COLO668 (cell line): Measurements from ENCODE around the gene RPS19BP1.
A peak's percentile ranks its signal among the peaks of the same experiment; 100 is the strongest.

Experiments used
- DNase-seq: peaks from one replicate; lab custom pipeline; 2025; ENCODE audit not compliant: unreplicated experiment; lab: John Stamatoyannopoulos, UW

The RPS19BP1 gene, protein sequence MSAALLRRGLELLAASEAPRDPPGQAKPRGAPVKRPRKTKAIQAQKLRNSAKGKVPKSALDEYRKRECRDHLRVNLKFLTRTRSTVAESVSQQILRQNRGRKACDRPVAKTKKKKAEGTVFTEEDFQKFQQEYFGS

GRCh38 chr22:39532215-39533073 is at the start of gene RPS19BP1:
Gene RPS19BP1, minus strand, starts transcription at chr22:39532748. Its CDS starts 10 bp downstream, at chr22:39532738.
- DNase-seq = peak; percentile 99

DNA sequence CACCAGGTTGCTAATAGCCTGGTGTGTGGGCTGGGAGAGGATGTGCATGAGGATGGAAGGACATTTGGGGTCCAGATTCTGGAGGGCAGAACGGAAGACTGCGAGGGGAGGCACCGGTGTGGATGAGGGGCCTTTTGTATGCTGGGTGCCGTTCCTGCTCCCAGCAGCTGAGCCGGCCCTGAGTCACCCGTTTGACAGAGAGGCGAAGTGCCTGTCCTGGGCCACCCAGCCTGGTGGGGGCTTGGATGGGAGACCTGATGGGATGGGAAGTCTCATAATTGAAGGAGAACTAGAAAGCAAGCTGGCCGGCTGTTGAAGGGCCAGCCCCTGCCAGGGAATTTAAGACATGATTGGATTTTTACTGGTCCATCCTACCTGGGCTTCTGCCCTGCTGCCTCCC is 48.8 kb upstream of the RPS19BP1 start:
- DNase-seq = no peak

DNA sequence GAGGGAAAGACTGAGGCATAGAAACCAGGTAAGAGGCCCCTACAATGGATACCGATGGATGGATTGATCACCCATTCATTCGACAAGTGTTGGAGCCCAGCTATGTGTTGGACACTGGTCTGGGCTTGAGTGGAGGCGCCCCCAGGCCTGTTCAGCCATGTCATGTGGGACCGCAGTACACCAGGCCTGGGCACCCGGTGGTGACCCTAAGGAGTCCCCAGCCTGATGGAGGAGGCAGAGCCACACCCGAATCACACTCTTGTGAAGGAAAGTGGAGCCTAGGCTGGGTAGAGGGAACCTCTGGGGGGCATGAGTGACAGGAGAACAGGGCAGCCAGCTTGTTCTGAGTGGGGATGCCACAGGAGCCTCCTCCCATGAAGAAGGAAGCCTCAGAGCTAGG is 48.2 kb upstream of the RPS19BP1 start:
- no peak for DNase-seq

DNA sequence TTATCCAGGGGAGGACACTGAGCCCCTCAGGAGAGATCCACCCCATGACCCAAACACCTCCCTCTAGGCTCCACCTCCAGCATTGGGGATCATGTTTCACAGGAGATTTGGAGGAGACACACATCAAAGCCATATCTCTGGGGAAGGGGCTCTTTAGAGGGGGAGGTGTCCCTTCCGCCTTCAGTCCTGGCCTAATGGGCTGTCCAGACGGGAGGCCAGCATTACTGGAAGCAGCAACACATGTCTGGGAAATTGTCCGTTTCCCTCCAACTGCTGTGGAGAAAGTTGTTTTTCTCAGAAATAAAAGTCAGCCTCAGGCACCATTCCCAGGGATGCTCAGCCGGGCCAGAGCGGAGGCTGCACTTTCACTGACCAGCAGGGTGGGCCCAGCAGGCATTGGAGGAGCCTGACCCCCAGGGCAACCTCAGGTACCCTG is 47.5 kb upstream of the RPS19BP1 start:
- DNase-seq = no peak

DNA sequence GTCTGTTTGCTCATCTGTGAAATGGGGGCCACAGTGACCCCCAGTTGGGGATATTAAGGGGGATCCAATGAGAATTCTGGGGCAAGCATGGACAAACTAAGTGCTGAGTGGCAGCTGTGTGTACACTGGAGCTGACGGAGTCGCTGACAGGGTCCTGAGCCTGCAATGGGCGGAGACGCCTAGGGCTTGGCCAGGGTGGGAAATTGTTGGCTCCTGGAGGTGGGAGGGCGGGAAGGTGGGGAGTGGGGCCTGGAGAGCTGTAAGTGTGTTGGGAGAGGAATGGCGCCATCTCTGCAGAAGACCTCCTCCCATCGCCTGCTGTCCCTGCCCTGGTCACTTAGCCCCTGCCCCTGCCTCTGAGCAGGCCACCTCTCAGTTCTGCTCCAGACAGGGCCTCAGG is 45.4 kb upstream of the RPS19BP1 start:
- DNase-seq = no peak

- DNase-seq = no peak
These were observed 44.8 kb upstream of the RPS19BP1 start for GRCh38 chr22:39577366-39577765.

GRCh38 chr22:39576027-39576426 is 43.5 kb upstream of the RPS19BP1 start:
- DNase-seq = no peak

GRCh38 chr22:39575552-39575825 is 42.9 kb upstream of the RPS19BP1 start:
- DNase-seq = no peak

DNA sequence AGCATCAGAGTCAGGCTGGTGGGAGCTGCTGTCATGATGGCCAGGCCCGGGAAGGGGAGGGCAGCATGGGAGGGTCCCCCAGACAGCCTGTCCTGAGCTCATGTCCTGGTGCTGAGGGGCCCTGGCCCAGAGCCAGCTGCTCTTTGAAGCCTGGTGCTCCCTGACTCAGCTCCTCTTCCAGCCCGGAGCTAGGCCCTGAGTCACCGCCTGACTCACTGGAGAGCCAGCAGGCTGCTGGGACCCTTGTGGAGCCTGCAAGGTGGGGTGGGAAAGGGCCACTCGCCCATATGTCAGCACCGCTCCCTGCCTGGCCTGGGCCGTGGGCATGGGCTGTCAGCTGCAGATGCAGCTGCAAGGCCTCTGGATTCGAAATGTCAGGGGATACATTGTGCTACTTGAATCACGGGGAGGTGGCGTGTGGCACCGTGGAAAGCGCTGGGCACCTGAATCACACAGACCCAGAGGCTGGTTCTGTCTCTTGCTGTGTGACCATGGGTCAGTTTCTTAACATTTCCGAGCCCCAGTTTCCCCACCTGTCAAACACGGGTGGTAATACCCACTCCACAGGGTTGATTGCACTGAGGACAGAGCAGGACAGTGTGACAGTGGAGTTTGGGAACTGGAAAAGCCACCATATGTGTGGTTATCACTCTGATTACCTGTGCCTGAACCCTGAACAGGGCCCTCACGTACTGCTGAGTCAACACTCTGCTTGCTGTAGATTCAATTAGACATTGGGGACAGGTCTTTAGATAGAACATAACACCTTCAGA is 42.4 kb upstream of the RPS19BP1 start:
- DNase-seq = peak; percentile 22

DNA sequence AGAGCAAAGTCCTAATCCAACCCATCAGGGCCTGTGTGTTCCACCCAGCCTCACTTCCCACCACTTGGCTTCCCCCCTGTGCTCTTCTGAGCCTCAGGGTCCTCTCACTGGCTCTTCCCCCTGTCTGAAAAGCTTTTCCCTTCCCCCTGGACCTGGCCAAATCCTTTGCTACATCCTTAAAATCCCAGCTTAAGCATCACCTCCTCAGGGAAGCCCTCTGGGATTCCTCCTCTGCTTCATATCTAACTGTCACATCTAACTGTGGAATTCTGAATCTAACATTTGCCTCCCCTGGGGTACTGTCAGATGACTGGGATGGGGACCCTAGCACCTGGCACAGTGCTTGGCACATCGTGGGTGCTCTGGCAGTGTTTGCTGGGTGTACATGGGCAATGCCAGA is 39.0 kb upstream of the RPS19BP1 start:
- no peak for DNase-seq

- no peak for DNase-seq
These were observed 38.1 kb upstream of the RPS19BP1 start, which contains the start of gene CACNA1I for GRCh38 chr22:39570665-39571064. Gene CACNA1I, plus strand, starts transcription at chr22:39570753. Its CDS starts 0 bp downstream, at chr22:39570753.

- no peak for DNase-seq
These were observed 37.7 kb upstream of the RPS19BP1 start for GRCh38 chr22:39570226-39570625.

DNA sequence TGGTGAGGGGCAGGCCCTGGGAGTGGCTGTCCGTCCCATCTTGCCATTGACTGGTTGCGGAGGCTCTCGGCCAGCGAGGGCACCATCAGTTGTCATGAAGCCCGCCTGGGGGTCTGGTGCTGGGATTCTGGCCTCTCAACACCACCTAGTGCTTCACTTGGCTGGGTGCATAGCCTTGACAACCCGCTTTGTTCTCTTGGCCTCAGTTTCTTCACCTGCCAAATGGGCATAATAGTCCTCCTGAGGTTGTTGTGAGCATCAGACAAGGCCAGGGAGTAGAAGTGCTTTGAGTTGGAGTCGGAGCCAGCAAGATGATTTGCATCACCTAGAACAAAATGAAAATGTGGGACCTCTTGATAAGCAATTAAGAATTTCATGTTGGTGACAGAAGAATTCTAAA is 36.5 kb upstream of the RPS19BP1 start:
- no peak for DNase-seq

DNA sequence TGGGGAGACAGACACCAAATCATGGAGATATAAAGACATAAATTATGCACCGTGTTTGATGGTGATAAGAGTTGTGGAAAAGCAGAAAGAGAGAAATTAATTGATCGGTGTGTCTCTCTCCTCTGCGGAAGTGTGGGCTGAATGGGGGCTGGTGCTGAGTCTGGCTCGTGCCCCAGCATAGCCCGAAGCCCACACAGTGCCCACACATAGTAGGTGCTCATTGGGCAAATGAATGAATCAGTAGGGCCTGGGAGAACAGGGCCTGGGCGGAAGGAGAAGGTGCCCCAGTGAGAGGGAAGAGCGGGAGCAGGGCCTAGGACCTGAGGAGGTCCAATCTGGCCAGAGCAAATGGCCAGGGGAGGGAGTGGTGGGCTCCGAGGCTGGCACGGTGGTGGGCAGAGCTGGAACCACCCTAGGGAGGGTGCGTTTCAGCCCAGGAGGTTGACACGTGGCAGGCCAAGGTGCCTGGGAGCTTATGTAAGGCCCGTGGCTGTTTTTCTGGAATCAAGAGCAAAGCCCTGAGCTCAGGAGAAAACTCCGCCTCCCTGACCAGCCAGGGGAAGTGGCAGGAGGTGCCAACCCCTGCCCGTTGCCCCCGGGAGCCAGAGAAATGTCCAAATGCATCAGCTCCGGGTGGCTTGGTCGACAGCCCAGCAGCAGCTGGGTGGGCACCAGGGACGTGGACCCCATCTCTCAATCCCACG is 35.9 kb upstream of the RPS19BP1 start:
- no peak for DNase-seq

GRCh38 chr22:39567135-39567946 is 34.8 kb upstream of the RPS19BP1 start:
- peak; percentile 17 for DNase-seq

DNA sequence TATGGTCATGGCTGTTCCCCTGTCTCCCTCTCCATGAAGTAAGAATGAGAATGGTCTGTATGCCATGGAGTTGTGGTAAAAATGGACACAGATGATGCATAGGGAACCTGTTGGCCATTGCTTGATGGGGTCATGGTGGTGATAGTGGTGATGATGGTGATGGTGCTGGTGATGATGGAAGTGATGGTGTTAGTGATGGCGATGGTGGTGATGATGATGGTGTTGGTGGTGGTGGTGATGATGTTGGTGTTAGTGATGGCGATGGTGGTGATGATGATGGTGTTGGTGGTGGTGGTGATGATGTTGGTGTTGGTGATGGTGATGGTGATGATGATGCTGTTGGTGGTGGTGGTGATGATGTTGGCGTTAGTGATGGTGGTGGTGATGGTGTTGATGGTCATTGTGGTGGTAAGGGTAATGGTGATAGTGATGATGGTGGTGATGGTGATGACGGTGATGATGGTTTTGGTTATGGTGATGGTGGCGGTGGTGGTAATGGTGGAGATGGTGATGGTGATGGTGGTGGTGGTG is 32.9 kb upstream of the RPS19BP1 start:
- no peak for DNase-seq

- no peak for DNase-seq
These were observed 31.3 kb upstream of the RPS19BP1 start for GRCh38 chr22:39563571-39564428.

DNA sequence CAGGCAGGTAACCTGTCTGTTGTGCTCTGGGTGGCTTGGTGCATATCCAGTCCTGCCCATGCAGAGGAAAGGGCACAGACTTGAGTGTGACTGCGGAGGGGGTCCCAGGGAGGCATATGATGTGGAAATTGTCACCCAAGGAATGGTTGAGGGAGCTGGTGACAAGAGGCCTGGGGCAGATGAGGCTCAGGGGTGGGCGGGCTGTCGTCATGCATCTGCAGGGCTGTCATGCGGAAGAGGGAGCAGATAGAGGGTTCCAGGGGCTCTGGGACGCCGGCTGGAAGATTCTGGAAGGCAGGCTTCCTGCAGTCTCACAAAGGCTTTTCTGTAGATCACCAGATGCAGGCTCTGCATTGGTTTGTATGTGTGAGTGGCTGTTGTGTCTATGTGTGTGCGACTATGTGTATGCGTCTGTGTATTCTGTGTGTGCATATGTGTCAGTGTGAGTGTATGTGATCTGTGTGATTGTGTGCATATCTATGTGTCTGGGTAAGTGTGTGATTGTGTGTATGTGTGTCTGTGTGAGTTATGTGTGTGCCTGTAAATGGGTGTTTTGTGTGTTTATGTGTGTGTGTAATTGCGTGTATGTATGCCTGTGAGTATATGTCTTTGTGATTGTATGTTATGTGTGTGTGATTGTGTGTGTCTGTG is 30.4 kb upstream of the RPS19BP1 start:
- DNase-seq = no peak

GRCh38 chr22:39560127-39560526 is 27.6 kb upstream of the RPS19BP1 start:
- no peak for DNase-seq
